ENCODE measurements around the gene NONO.
"Not testable (repeated sequence)": the region's sequence is repeated elsewhere in the genome, so short reads cannot be mapped to it uniquely, and the experiment has no call there.

The NONO gene

GRCh38 chrX:71253253-71254091 is 30.0 kb upstream of the NONO start:
- Histone ChIP-seq H3K9me3 (ENCODE audit: control insufficient read depth, low read length) (no peaks in the 10 kb centered on the region), H3K36me3 (ENCODE audit: control insufficient read depth, insufficient read depth, low read length) (peaks cover 25% of the 10 kb centered on the region), H3K4me3 (ENCODE audit: extremely low read depth, insufficient read depth, low read length, poor library complexity, severe bottlenecking) (peak overlapping the region; percentile 60), H3K27ac (ENCODE audit: low read depth, low read length, severe bottlenecking) (peak overlapping the region; percentile 23), H3K4me1 (ENCODE audit: control insufficient read depth, insufficient read depth, low read length, poor library complexity, severe bottlenecking) (peaks cover 19% of the 10 kb centered on the region)
- 0% methylated on average over 5 of the region's 35 CpGs; no CpG with 5 or more reads in 1 of the 2 experiments for WGBS, 2 experiments (ENCODE audit: insufficient coverage in 2 of 2)

GRCh38 chrX:71254092-71254963 is 29.1 kb upstream of the NONO start, which contains the start of gene ZMYM3:
Gene ZMYM3, minus strand, starts transcription at chrX:71254140. Its CDS starts 885 bp downstream, at chrX:71253255.
- Histone ChIP-seq H3K27ac (ENCODE audit: low read depth, low read length, severe bottlenecking) (peak within 1 kb of the TSS; percentile 57), H3K4me3 (ENCODE audit: extremely low read depth, insufficient read depth, low read length, poor library complexity, severe bottlenecking) (peak within 1 kb of the TSS; percentile 60), H3K9me3 (ENCODE audit: control insufficient read depth, low read length) (no peaks in the 10 kb centered on the region), H3K36me3 (ENCODE audit: control insufficient read depth, insufficient read depth, low read length) (peaks cover 17% of the 10 kb centered on the region), H3K4me1 (ENCODE audit: control insufficient read depth, insufficient read depth, low read length, poor library complexity, severe bottlenecking) (peaks cover 19% of the 10 kb centered on the region)
- WGBS, 2 experiments (ENCODE audit: insufficient coverage in 2 of 2): 0% methylated on average over 3 to 16 of the region's 54 CpGs

GRCh38 chrX:71256051-71256450 is 27.4 kb upstream of the NONO start:
- H3K9me3 ChIP-seq (ENCODE audit: control insufficient read depth, low read length): no peaks in the 10 kb centered on the region

GRCh38 chrX:71256856-71257255 is 26.6 kb upstream of the NONO start:
- H3K4me1 ChIP-seq (ENCODE audit: control insufficient read depth, insufficient read depth, low read length, poor library complexity, severe bottlenecking): peaks cover 12% of the 10 kb centered on the region
- no peaks in the 10 kb centered on the region for H3K36me3 ChIP-seq (ENCODE audit: control insufficient read depth, insufficient read depth, low read length)
- no peak overlapping the region for H3K27ac ChIP-seq (ENCODE audit: low read depth, low read length, severe bottlenecking)
- no peak overlapping the region for H3K4me3 ChIP-seq (ENCODE audit: extremely low read depth, insufficient read depth, low read length, poor library complexity, severe bottlenecking)
- no CpG with 5 or more reads among the region's 4 CpGs for WGBS, 2 experiments (ENCODE audit: insufficient coverage in 2 of 2)
- H3K9me3 ChIP-seq (ENCODE audit: control insufficient read depth, low read length): no peaks in the 10 kb centered on the region

More at GRCh38 chrX:71256051-71256450, 27.4 kb upstream of the NONO start:
- Histone ChIP-seq H3K36me3 (ENCODE audit: control insufficient read depth, insufficient read depth, low read length) (peaks cover 1% of the 10 kb centered on the region), H3K27ac (ENCODE audit: low read depth, low read length, severe bottlenecking) (no peak overlapping the region), H3K4me1 (ENCODE audit: control insufficient read depth, insufficient read depth, low read length, poor library complexity, severe bottlenecking) (peaks cover 19% of the 10 kb centered on the region), H3K4me3 (ENCODE audit: extremely low read depth, insufficient read depth, low read length, poor library complexity, severe bottlenecking) (no peak overlapping the region)
- WGBS, 2 experiments (ENCODE audit: insufficient coverage in 2 of 2): 89 to 91% methylated on average over 4 to 5 of the region's 6 CpGs

GRCh38 chrX:71268624-71269023 is 14.8 kb upstream of the NONO start:
- H3K27ac ChIP-seq (ENCODE audit: low read depth, low read length, severe bottlenecking): not testable (repeated sequence)

GRCh38 chrX:71269801-71270395 is 13.5 kb upstream of the NONO start:
- H3K36me3 ChIP-seq (ENCODE audit: control insufficient read depth, insufficient read depth, low read length): no peaks in the 10 kb centered on the region
- no peak overlapping the region for H3K4me3 ChIP-seq (ENCODE audit: extremely low read depth, insufficient read depth, low read length, poor library complexity, severe bottlenecking)
- no peak overlapping the region for H3K27ac ChIP-seq (ENCODE audit: low read depth, low read length, severe bottlenecking)
- WGBS, 2 experiments (ENCODE audit: insufficient coverage in 2 of 2): 89 to 90% methylated on average over 4 to 14 of the region's 19 CpGs
- H3K4me1 ChIP-seq (ENCODE audit: control insufficient read depth, insufficient read depth, low read length, poor library complexity, severe bottlenecking): no peaks in the 10 kb centered on the region
- no peaks in the 10 kb centered on the region for H3K9me3 ChIP-seq (ENCODE audit: control insufficient read depth, low read length)

More at GRCh38 chrX:71268624-71269023, 14.8 kb upstream of the NONO start:
- not testable (repeated sequence) for H3K9me3 ChIP-seq (ENCODE audit: control insufficient read depth, low read length); H3K4me1 ChIP-seq (ENCODE audit: control insufficient read depth, insufficient read depth, low read length, poor library complexity, severe bottlenecking); H3K4me3 ChIP-seq (ENCODE audit: extremely low read depth, insufficient read depth, low read length, poor library complexity, severe bottlenecking); H3K36me3 ChIP-seq (ENCODE audit: control insufficient read depth, insufficient read depth, low read length)

- not testable (repeated sequence) for H3K36me3 ChIP-seq (ENCODE audit: control insufficient read depth, insufficient read depth, low read length); H3K9me3 ChIP-seq (ENCODE audit: control insufficient read depth, low read length); H3K4me1 ChIP-seq (ENCODE audit: control insufficient read depth, insufficient read depth, low read length, poor library complexity, severe bottlenecking); H3K4me3 ChIP-seq (ENCODE audit: extremely low read depth, insufficient read depth, low read length, poor library complexity, severe bottlenecking); H3K27ac ChIP-seq (ENCODE audit: low read depth, low read length, severe bottlenecking)
- no CpG with 5 or more reads among the region's 2 CpGs for WGBS, 2 experiments (ENCODE audit: insufficient coverage in 2 of 2)
Measured at GRCh38 chrX:71272313-71272712, 11.1 kb upstream of the NONO start.

- not testable (repeated sequence) for H3K4me1 ChIP-seq (ENCODE audit: control insufficient read depth, insufficient read depth, low read length, poor library complexity, severe bottlenecking); H3K4me3 ChIP-seq (ENCODE audit: extremely low read depth, insufficient read depth, low read length, poor library complexity, severe bottlenecking); H3K9me3 ChIP-seq (ENCODE audit: control insufficient read depth, low read length); H3K27ac ChIP-seq (ENCODE audit: low read depth, low read length, severe bottlenecking); H3K36me3 ChIP-seq (ENCODE audit: control insufficient read depth, insufficient read depth, low read length)
- WGBS, 2 experiments (ENCODE audit: insufficient coverage in 2 of 2): 80 to 98% methylated on average over 2 to 8 of the region's 11 CpGs
Measured at GRCh38 chrX:71281300-71281699, 2.1 kb upstream of the NONO start.

- H3K4me1 ChIP-seq (ENCODE audit: control insufficient read depth, insufficient read depth, low read length, poor library complexity, severe bottlenecking): peaks cover 3% of the 10 kb centered on the region
- H3K27ac ChIP-seq (ENCODE audit: low read depth, low read length, severe bottlenecking): peak overlapping the region; percentile 95
- H3K9me3 ChIP-seq (ENCODE audit: control insufficient read depth, low read length): no peaks in the 10 kb centered on the region
- H3K4me3 ChIP-seq (ENCODE audit: extremely low read depth, insufficient read depth, low read length, poor library complexity, severe bottlenecking): peak overlapping the region; percentile 57
- WGBS, 2 experiments (ENCODE audit: insufficient coverage in 2 of 2): 0 to 3% methylated on average over 6 to 8 of the region's 16 CpGs
- H3K36me3 ChIP-seq (ENCODE audit: control insufficient read depth, insufficient read depth, low read length): peaks cover 12% of the 10 kb centered on the region
Measured at GRCh38 chrX:71282514-71283402, 677 bp upstream of the NONO start.

GRCh38 chrX:71285929-71286328 is 2.5 kb downstream of the NONO start:
- Histone ChIP-seq H3K9me3 (ENCODE audit: control insufficient read depth, low read length) (no peaks in the 10 kb centered on the region), H3K36me3 (ENCODE audit: control insufficient read depth, insufficient read depth, low read length) (peaks cover 36% of the 10 kb centered on the region), H3K4me1 (ENCODE audit: control insufficient read depth, insufficient read depth, low read length, poor library complexity, severe bottlenecking) (peaks cover 3% of the 10 kb centered on the region), H3K27ac (ENCODE audit: low read depth, low read length, severe bottlenecking) (no peak overlapping the region), H3K4me3 (ENCODE audit: extremely low read depth, insufficient read depth, low read length, poor library complexity, severe bottlenecking) (peak overlapping the region; percentile 57)

Measured in mesodermal cell (in vitro differentiated cells).